IMR-90 (cell line): Measurements from ENCODE around the gene ARGLU1. TPM values are rescaled to one million over a fixed set of nuclear protein-coding genes. Genes with fewer than 3 reads are reported as not detected.

Experiments used
- ATAC-seq: fragments of 200-7000 bp; cut with Tn5 transposase; 2 replicates; pipeline ENCODE4 v1.9.1; 2020; ENCODE audit warnings: low read depth, mild to moderate bottlenecking, moderate library complexity
- BruUV-seq: library from RNA; stranded (reverse); fragments of 400-500 nt; replicated peaks from 2 replicates; lab custom pipeline; 2021; lab: Mats Ljungman, UMichigan
- CTCF ChIA-PET: fragments of 300-600 bp; formaldehyde crosslinking; extraction: SDS; loops from one replicate; lab custom pipeline; 2021; ENCODE audit warnings: antibody characterized with exemption; lab: Yijun Ruan, JAX
- POLR2A ChIA-PET: fragments of 300-600 bp; sonication (Branson Sonifier 250); formaldehyde crosslinking; loops from one replicate; lab custom pipeline; 2022; ENCODE audit warnings: antibody characterized with exemption; ENCODE audit not compliant: unreplicated experiment; lab: Charles Lee
- DNase-seq: peaks from one replicate; pipeline ENCODE4 v3.0.0; 2013
- H2AFZ ChIP-seq: replicated peaks from 2 replicates; pipeline ENCODE3; 2013; ENCODE audit warnings: low read length, mild to moderate bottlenecking; ENCODE audit not compliant: poor library complexity
- H2AK5ac ChIP-seq: 2 replicates; pipeline ENCODE4 v1.6.1; 2013; ENCODE audit warnings: low read depth, low read length, inconsistent platforms
- H2AK9ac ChIP-seq: replicated peaks from 2 replicates; pipeline ENCODE3; 2013; ENCODE audit warnings: mild to moderate bottlenecking, low read depth, low read length, moderate library complexity; ENCODE audit not compliant: poor library complexity
- H2BK120ac ChIP-seq: 2 replicates; pipeline ENCODE4 v1.6.1; 2013; ENCODE audit warnings: low read depth, low read length, inconsistent platforms
- H2BK15ac ChIP-seq: 3 replicates; pipeline ENCODE4 v1.6.1; 2013; ENCODE audit warnings: low read depth, low read length, inconsistent platforms
- H2BK20ac ChIP-seq: 2 replicates; pipeline ENCODE4 v1.6.1; 2013; ENCODE audit warnings: low read depth, mild to moderate bottlenecking, inconsistent platforms, low read length, moderate library complexity
- H2BK5ac ChIP-seq: 2 replicates; pipeline ENCODE4 v1.6.1; 2013; ENCODE audit warnings: mild to moderate bottlenecking, low read depth, low read length, inconsistent platforms; ENCODE audit not compliant: poor library complexity, severe bottlenecking
- H3K14ac ChIP-seq: replicated peaks from 2 replicates; pipeline ENCODE4 v1.6.1; 2013; ENCODE audit warnings: low read depth, low read length, inconsistent platforms
- H3K18ac ChIP-seq: 2 replicates; pipeline ENCODE4 v1.6.1; 2013; ENCODE audit warnings: low read depth, low read length, control low read depth
- H3K23ac ChIP-seq: 2 replicates; pipeline ENCODE4 v1.6.1; 2013; ENCODE audit warnings: low read depth, low read length, inconsistent platforms
- H3K27ac ChIP-seq: 2 replicates; pipeline ENCODE4 v1.5.1; 2013; ENCODE audit warnings: mild to moderate bottlenecking, control low read depth, low read length; ENCODE audit not compliant: insufficient read depth
- H3K27me3 ChIP-seq: 2 replicates; pipeline ENCODE4 v1.6.1; 2013; ENCODE audit warnings: low read length; ENCODE audit not compliant: control insufficient read depth, insufficient read depth
- H3K36me3 ChIP-seq: 2 replicates; pipeline ENCODE4 v1.6.1; 2013; ENCODE audit warnings: low read length, mixed read lengths; ENCODE audit not compliant: control insufficient read depth, insufficient read depth
- H3K4ac ChIP-seq: 2 replicates; pipeline ENCODE4 v1.6.1; 2013; ENCODE audit warnings: low read depth, low read length, inconsistent platforms
- H3K4me1 ChIP-seq: 2 replicates; pipeline ENCODE4 v1.6.1; 2013; ENCODE audit warnings: low read length, mixed read lengths; ENCODE audit not compliant: control insufficient read depth, insufficient read depth
- H3K4me2 ChIP-seq: 2 replicates; pipeline ENCODE4 v1.6.1; 2013; ENCODE audit warnings: low read depth, mild to moderate bottlenecking, control low read depth, low read length, moderate library complexity
- H3K4me3 ChIP-seq: 2 replicates; pipeline ENCODE4 v1.5.1; 2013; ENCODE audit warnings: low read depth, mild to moderate bottlenecking, control low read depth, low read length, moderate library complexity; ENCODE audit not compliant: insufficient read depth
- H3K56ac ChIP-seq: 2 replicates; pipeline ENCODE4 v1.6.1; 2013; ENCODE audit warnings: low read length, inconsistent platforms; ENCODE audit not compliant: insufficient read depth; ENCODE audit errors: extremely low read depth
- H3K79me1 ChIP-seq, 2 experiments: 2 replicates each; pipeline ENCODE4 v1.6.1; 2013; ENCODE audit warnings: low read length in 2 of 2, inconsistent platforms in 1 of 2, low read depth in 1 of 2
- H3K9ac ChIP-seq: 2 replicates; pipeline ENCODE4 v1.6.1; 2013; ENCODE audit warnings: low read depth, low read length, control low read depth
- H3K9me1 ChIP-seq: 2 replicates; pipeline ENCODE4 v1.6.1; 2013; ENCODE audit warnings: low read length, inconsistent platforms; ENCODE audit not compliant: insufficient read depth
- H3K9me3 ChIP-seq: 2 replicates; pipeline ENCODE4 v1.6.1; 2013; ENCODE audit warnings: low read length; ENCODE audit not compliant: control insufficient read depth, insufficient read depth
- H4K20me1 ChIP-seq: 2 replicates; pipeline ENCODE4 v1.6.1; 2013; ENCODE audit warnings: low read length, inconsistent platforms; ENCODE audit not compliant: insufficient read depth
- H4K5ac ChIP-seq: 2 replicates; pipeline ENCODE4 v1.6.1; 2013; ENCODE audit warnings: mild to moderate bottlenecking, low read depth, low read length, control low read depth
- H4K8ac ChIP-seq, 2 experiments: 2 replicates each; pipeline ENCODE4 v1.6.1; 2013; ENCODE audit warnings: low read depth in 2 of 2, low read length in 2 of 2, control low read depth in 1 of 2, inconsistent platforms in 1 of 2
- H4K91ac ChIP-seq: 2 replicates; pipeline ENCODE4 v1.6.1; 2013; ENCODE audit warnings: low read depth, low read length, inconsistent platforms; ENCODE audit not compliant: insufficient read depth
- BHLHE40 ChIP-seq: fragments of 150-350 bp; IDR thresholded peaks from 2 replicates; pipeline ENCODE4 v1.6.1; 2016; ENCODE audit warnings: mild to moderate bottlenecking, low read depth, low read length
- CEBPB ChIP-seq: IDR thresholded peaks from 2 replicates; pipeline ENCODE4 v1.6.1; 2012; ENCODE audit warnings: low read depth, low read length, improper control_type of control experiment
- CHD1 ChIP-seq: IDR thresholded peaks from 2 replicates; pipeline ENCODE4 v1.6.1; 2012; ENCODE audit warnings: low read depth, low read length, improper control_type of control experiment
- CTCF ChIP-seq: conservative IDR thresholded peaks from 2 replicates; pipeline ENCODE4 v1.5.1; 2012; ENCODE audit warnings: mild to moderate bottlenecking, low read depth, low read length, improper control_type of control experiment
- ELK1 ChIP-seq: fragments of 150-350 bp; IDR thresholded peaks from 2 replicates; pipeline ENCODE4 v1.6.1; 2016; ENCODE audit warnings: low read depth, mild to moderate bottlenecking, low read length, moderate library complexity, borderline replicate concordance
- FOS ChIP-seq: fragments of 150-350 bp; IDR thresholded peaks from 2 replicates; pipeline ENCODE4 v1.6.1; 2016; ENCODE audit warnings: low read depth, low read length
- MAFK ChIP-seq: IDR thresholded peaks from 2 replicates; pipeline ENCODE4 v1.6.1; 2012; ENCODE audit warnings: low read depth, low read length, improper control_type of control experiment
- MAZ ChIP-seq: IDR thresholded peaks from 2 replicates; pipeline ENCODE4 v1.6.1; 2012; ENCODE audit warnings: low read depth, mild to moderate bottlenecking, low read length, improper control_type of control experiment, moderate library complexity, borderline replicate concordance
- MXI1 ChIP-seq: IDR thresholded peaks from 2 replicates; pipeline ENCODE4 v1.6.1; 2012; ENCODE audit warnings: low read depth, mild to moderate bottlenecking, low read length, moderate library complexity, borderline replicate concordance
- NFE2L2 ChIP-seq: fragments of 150-350 bp; IDR thresholded peaks from 2 replicates; pipeline ENCODE4 v1.6.1; 2016; ENCODE audit warnings: low read depth, mild to moderate bottlenecking, low read length
- POLR2A ChIP-seq: IDR thresholded peaks from 2 replicates; pipeline ENCODE4 v1.6.1; 2012; ENCODE audit warnings: mild to moderate bottlenecking, low read depth, low read length
- RAD21 ChIP-seq: IDR thresholded peaks from 2 replicates; pipeline ENCODE4 v1.6.1; 2012; ENCODE audit warnings: low read length, improper control_type of control experiment
- RCOR1 ChIP-seq: IDR thresholded peaks from 2 replicates; pipeline ENCODE4 v1.6.1; 2012; ENCODE audit warnings: mild to moderate bottlenecking, low read length, improper control_type of control experiment; ENCODE audit not compliant: insufficient replicate concordance
- RFX5 ChIP-seq: IDR thresholded peaks from 2 replicates; pipeline ENCODE4 v1.8.0; 2012; ENCODE audit warnings: low read depth, mild to moderate bottlenecking, low read length, moderate library complexity
- SMC3 ChIP-seq: fragments of 150-350 bp; IDR thresholded peaks from 2 replicates; pipeline ENCODE4 v1.6.1; 2016; ENCODE audit warnings: low read depth, mild to moderate bottlenecking, antibody characterized with exemption, low read length, moderate library complexity
- WGBS, 2 experiments: methylation state at CpG; one replicate each; pipeline versions ENCODE4 v1.1.5 to v1.1.7; 2013; ENCODE audit warnings: missing lambda C conversion rate in 2 of 2; ENCODE audit not compliant: insufficient read length in 1 of 2; ENCODE audit errors: extremely low coverage in 2 of 2; 5-methylcytosine and 5-hydroxymethylcytosine counted together
- dilution Hi-C: fragments of 300-500 bp; cut with HindIII; formaldehyde crosslinking; loops from one replicate; pipeline ENCODE4 v1.14.3; 2018; ENCODE audit warnings: low sequenced_read_pairs; ENCODE audit not compliant: unreplicated experiment
- in situ Hi-C: fragments of 300-500 bp; cut with MboI; formaldehyde crosslinking; loops from 3 replicates; pipeline ENCODE4 v1.14.3; 2019; ENCODE audit warnings: low sequenced_read_pairs, inconsistent platforms, mixed read lengths
- intact Hi-C: fragments of 100-400 bp; cut with micrococcal nuclease; formaldehyde crosslinking; loops from 2 replicates; pipeline ENCODE4 v1.10.0; 2022
- polyA plus RNA-seq, 3 experiments: library from polyadenylated mRNA; depleted of rRNA; stranded (reverse); fragments of >200 nt; gene quantifications; 2 replicates each; pipeline ENCODE4 v1.2.3, GENCODE V29; 2012; ENCODE audit warnings: low replicate concordance in 1 of 3
- total RNA-seq: library from RNA; depleted of rRNA; stranded (reverse); fragments of >200 nt; gene quantifications from 2 replicates; pipeline ENCODE4 v1.2.3, GENCODE V29; 2012
- TF ChIP-seq, protein P1 (sequence below): fragments of 150-350 bp; IDR thresholded peaks from 2 replicates; pipeline ENCODE4 v1.6.1; 2017; ENCODE audit warnings: mild to moderate bottlenecking, antibody characterized with exemption, low read length, low read depth

ARGLU1 gene
- total and polyA plus RNA-seq, 2 of the 4 experiments (the other 2 are of a cell fraction): 11.1 to 51.4 TPM

DNA sequence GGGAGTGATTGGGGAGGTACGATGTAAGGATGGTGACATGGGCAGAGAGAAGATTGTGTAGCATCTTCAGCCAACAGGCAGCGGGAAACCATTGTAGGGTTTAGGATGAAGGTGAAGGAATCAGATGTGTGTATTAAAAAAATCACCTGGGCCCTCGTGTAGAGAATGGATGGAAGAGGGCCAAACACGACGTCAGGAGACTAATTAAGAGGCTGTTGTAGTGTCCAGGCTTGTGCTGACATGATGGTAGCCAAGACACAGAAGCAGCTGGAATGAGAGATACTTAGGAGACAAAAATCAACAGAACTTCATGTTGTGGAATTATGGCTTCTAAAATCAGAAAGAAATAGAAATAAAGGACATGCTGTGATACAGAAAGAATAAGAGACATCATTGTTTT, 41.2 kb upstream of the ARGLU1 start:
- Histone ChIP-seq H3K36me3 (no peaks in the 10 kb centered on the region), H3K79me1 (no peaks in the 10 kb centered on the region), H4K91ac (no peak overlapping the region), H3K9me3 (no peaks in the 10 kb centered on the region), H3K14ac (no peak overlapping the region), H3K23ac (no peak overlapping the region), H3K18ac (no peak overlapping the region), H4K20me1 (no peaks in the 10 kb centered on the region), H2AFZ (no peak overlapping the region), H2BK5ac (no peak overlapping the region), H3K4me1 (0 out of 2 replicates have a peak, but pooled peaks cover 2% of the 10 kb centered on the region), H2AK5ac (no peak overlapping the region), H3K27ac (no peak overlapping the region), H3K9ac (no peak overlapping the region), H3K9me1 (0 out of 2 replicates have a peak, but pooled peaks cover 2% of the 10 kb centered on the region), H3K4me3 (no peak overlapping the region), H2AK9ac (no peak overlapping the region), H3K56ac (no peak overlapping the region), H3K4me2 (no peak overlapping the region), H4K5ac (no peak overlapping the region), H4K8ac (no peak overlapping the region), H2BK20ac (no peak overlapping the region), H2BK15ac (no peak overlapping the region), H3K4ac (no peak overlapping the region), H2BK120ac (no peak overlapping the region), H3K27me3 (no peaks in the 10 kb centered on the region)
- no peak for DNase-seq
- ChIA-PET POLR2A (no interaction called here), CTCF (interaction anchor here (0.6 kb wide), 1 partner anchor 22 kb away, joined by 3 read pairs; no protein-coding TSS in a partner anchor)
- WGBS, 2 experiments: 72% methylated on average over 5 of the region's 5 CpGs; no CpG with 5 or more reads in 1 of the 2 experiments
- no peak for TF ChIP-seq CHD1
- TF ChIP-seq RAD21: no peak
- no peak for TF ChIP-seq RCOR1
- TF ChIP-seq BHLHE40: no peak
- TF ChIP-seq, protein P1, sequence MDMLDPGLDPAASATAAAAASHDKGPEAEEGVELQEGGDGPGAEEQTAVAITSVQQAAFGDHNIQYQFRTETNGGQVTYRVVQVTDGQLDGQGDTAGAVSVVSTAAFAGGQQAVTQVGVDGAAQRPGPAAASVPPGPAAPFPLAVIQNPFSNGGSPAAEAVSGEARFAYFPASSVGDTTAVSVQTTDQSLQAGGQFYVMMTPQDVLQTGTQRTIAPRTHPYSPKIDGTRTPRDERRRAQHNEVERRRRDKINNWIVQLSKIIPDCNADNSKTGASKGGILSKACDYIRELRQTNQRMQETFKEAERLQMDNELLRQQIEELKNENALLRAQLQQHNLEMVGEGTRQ: no peak
- TF ChIP-seq CTCF: no peak
- no peak for TF ChIP-seq RFX5
- TF ChIP-seq POLR2A: no peak
- TF ChIP-seq MXI1: no peak
- TF ChIP-seq FOS: no peak
- no peak for TF ChIP-seq ELK1
- no peak for TF ChIP-seq SMC3
- TF ChIP-seq MAZ: no peak
- no peak for TF ChIP-seq NFE2L2
- no peak for TF ChIP-seq CEBPB
- TF ChIP-seq MAFK: no peak
- intact Hi-C loops (no loop called here), dilution Hi-C loops (no loop called here), in situ Hi-C loops (no loop called here)
- BruUV-seq: no TSS peak
- no peak for ATAC-seq
